NCI-H2227 treated with DMSO at 0.1 percent for 48 hours (cell line): Measurements from ENCODE around the gene PRR13.

Experiments used
- DNase-seq: peaks from one replicate; lab custom pipeline; 2025; lab: John Stamatoyannopoulos, UW

The PRR13 gene

GRCh38 chr12:53493610-53494391, 52.3 kb downstream of the PRR13 start:
- no peak for DNase-seq
